Measurements from ENCODE around the gene ROCK1. TPM values are rescaled to one million over a fixed set of nuclear protein-coding genes. Genes with fewer than 3 reads are reported as not detected.
A peak's percentile ranks its signal among the peaks of the same experiment; 100 is the strongest.

Gene ROCK1
- total and polyA plus RNA-seq, 11 donors = 14.1 to 46.2 (median 33.9) TPM

GRCh38 chr18:21054252-21054821 is 57.3 kb downstream of the ROCK1 start:
- no peaks in the 10 kb centered on the region for H3K36me3 ChIP-seq
- H3K4me1 ChIP-seq = peaks cover 0 to 52% (median 35%) of the 10 kb centered on the region in 12 donors
- no peak for ATAC-seq
- H3K27ac ChIP-seq = no peak overlapping the region
- intact Hi-C loops (cut with DNase I) = loop anchor here in 4 of 10 donors (5.0 to 10.0 kb wide), 3 partner anchors 50 to 120 kb away; no protein-coding TSS in a partner anchor
- no peak for DNase-seq
- no peak overlapping the region for H3K4me3 ChIP-seq
- no peaks in the 10 kb centered on the region for H3K9me3 ChIP-seq
- TF ChIP-seq CTCF (IDR thresholded peaks at IDR 0.05) = no peak
- TF ChIP-seq POLR2A (IDR thresholded peaks at IDR 0.05) = no peak
- H3K27me3 ChIP-seq = no peaks in the 10 kb centered on the region
- WGBS, 4 donors = 62 to 78% (median 68%) methylated on average over 3 of the region's 3 CpGs

GRCh38 chr18:21053127-21053526 is 58.5 kb downstream of the ROCK1 start:
- Histone ChIP-seq H3K27me3 (no peaks in the 10 kb centered on the region), H3K4me1 (peaks cover 0 to 59% (median 40%) of the 10 kb centered on the region in 12 donors), H3K4me3 (no peak overlapping the region), H3K27ac (no peak overlapping the region), H3K36me3 (peaks cover 0 to 7% (median 0%) of the 10 kb centered on the region in 9 donors), H3K9me3 (no peaks in the 10 kb centered on the region)
- intact Hi-C loops (cut with DNase I) = loop anchor here in 4 of 10 donors (5.0 to 10.0 kb wide), 3 partner anchors 52 to 122 kb away; no protein-coding TSS in a partner anchor
- no peak for TF ChIP-seq POLR2A (IDR thresholded peaks at IDR 0.05)
- TF ChIP-seq CTCF (IDR thresholded peaks at IDR 0.05) = no peak
- DNase-seq (no peak), ATAC-seq (peak; percentile 45 to 88 (median 56))

- H3K4me3 ChIP-seq = no peak overlapping the region
- H3K36me3 ChIP-seq = peaks cover 0 to 14% (median 0%) of the 10 kb centered on the region in 9 donors
- intact Hi-C loops (cut with DNase I) = loop anchor here in 4 of 10 donors (5.0 to 10.0 kb wide), 3 partner anchors 52 to 122 kb away; no protein-coding TSS in a partner anchor
- no peak for DNase-seq
- ATAC-seq = no peak
- peaks cover 0 to 59% (median 40%) of the 10 kb centered on the region in 12 donors for H3K4me1 ChIP-seq
- TF ChIP-seq CTCF (IDR thresholded peaks at IDR 0.05) = no peak
- no peak for TF ChIP-seq POLR2A (IDR thresholded peaks at IDR 0.05)
- WGBS, 4 donors = 87 to 97% (median 96%) methylated on average over 4 to 5 of the region's 5 CpGs
- no peaks in the 10 kb centered on the region for H3K9me3 ChIP-seq
- H3K27me3 ChIP-seq = no peaks in the 10 kb centered on the region
- H3K27ac ChIP-seq = peak overlapping the region in 1 of 12 donors; percentile 3
Observed at GRCh38 chr18:21052385-21052784, 59.2 kb downstream of the ROCK1 start.

GRCh38 chr18:21051620-21052019 is 60.0 kb downstream of the ROCK1 start:
- Histone ChIP-seq H3K4me1 (peaks cover 0 to 55% (median 40%) of the 10 kb centered on the region in 12 donors), H3K9me3 (no peaks in the 10 kb centered on the region), H3K4me3 (no peak overlapping the region), H3K27me3 (no peaks in the 10 kb centered on the region), H3K27ac (peak overlapping the region in 2 of 12 donors; percentile 7 to 13), H3K36me3 (peaks cover 0 to 17% (median 0%) of the 10 kb centered on the region in 9 donors)
- ATAC-seq (peak in 1 of 4 donors; percentile 42), DNase-seq (no peak)
- intact Hi-C loops (cut with DNase I) = loop anchor here in 4 of 10 donors (5.0 to 10.0 kb wide), 3 partner anchors 53 to 123 kb away; no protein-coding TSS in a partner anchor
- TF ChIP-seq CTCF (IDR thresholded peaks at IDR 0.05) (no peak), POLR2A (IDR thresholded peaks at IDR 0.05) (no peak)
- 73 to 81% (median 75%) methylated on average over 3 of the region's 3 CpGs for WGBS, 4 donors

All from heart left ventricle (tissue), 16 donors.